ENCODE measurements around the gene PRPF31.
"Not testable (repeated sequence)": the region's sequence is repeated elsewhere in the genome, so short reads cannot be mapped to it uniquely, and the experiment has no call there.

DNA sequence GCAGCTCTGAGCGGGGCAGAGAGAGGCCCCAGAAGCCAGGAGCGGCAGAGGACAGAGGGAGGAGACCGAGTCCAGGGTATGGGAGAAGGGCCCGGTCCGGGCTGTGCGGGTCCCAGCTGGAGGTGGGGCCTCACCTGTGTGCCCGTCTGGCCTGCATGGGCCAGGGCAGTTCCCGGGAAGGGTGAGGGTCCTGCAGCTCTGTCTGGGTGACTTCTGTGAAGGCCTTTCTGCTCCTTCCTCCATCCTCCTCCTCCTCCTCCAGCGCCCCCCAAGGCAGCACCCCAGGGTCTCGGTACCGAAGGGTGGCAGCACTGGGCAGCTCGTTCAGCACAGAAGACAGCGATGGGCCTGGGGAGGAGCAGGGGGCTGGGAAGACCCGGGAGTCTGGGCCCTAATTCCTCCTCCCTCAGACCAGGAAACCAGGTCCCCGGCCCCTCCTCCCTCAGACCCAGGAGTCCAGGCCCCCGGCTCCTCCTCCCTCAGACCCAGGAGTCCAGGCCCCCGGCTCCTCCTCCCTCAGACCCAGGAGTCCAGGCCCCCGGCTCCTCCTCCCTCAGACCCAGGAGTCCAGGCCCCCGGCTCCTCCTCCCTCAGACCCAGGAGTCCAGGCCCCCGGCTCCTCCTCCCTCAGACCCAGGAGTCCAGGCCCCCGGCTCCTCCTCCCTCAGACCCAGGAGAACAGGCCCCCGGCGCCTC lies 56.3 kb downstream of the PRPF31 start:
- TF ChIP-seq GABPA (tag; conservative IDR thresholded peaks at IDR 0.05; ENCODE audit: low read depth); TCF7L2 (IDR thresholded peaks at IDR 0.05; ENCODE audit: low read depth, low read length): not testable (repeated sequence)
